Skin epidermis (tissue), 12 donors: ENCODE data around the gene AQP10.
"Not testable (repeated sequence)": the region's sequence is repeated elsewhere in the genome, so short reads cannot be mapped to it uniquely, and the experiment has no call there.

Experiments used
- H3K27ac ChIP-seq, 21 experiments: fragments of 200-600 bp; sonication (generic) in 11 of 21; one replicate each; pipeline ENCODE4 v1.5.0; 2020; ENCODE audit warnings: mild to moderate bottlenecking in 3 of 21, inconsistent platforms in 2 of 21, moderate library complexity in 2 of 21
- H3K4me3 ChIP-seq, 7 experiments: fragments of 200-600 bp; sonication (generic) in 2 of 7; one replicate each; pipeline ENCODE4 v1.5.0; 2020; ENCODE audit warnings: inconsistent platforms in 2 of 7, mild to moderate bottlenecking in 2 of 7, moderate library complexity in 1 of 7

AQP10 gene, protein sequence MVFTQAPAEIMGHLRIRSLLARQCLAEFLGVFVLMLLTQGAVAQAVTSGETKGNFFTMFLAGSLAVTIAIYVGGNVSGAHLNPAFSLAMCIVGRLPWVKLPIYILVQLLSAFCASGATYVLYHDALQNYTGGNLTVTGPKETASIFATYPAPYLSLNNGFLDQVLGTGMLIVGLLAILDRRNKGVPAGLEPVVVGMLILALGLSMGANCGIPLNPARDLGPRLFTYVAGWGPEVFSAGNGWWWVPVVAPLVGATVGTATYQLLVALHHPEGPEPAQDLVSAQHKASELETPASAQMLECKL

DNA sequence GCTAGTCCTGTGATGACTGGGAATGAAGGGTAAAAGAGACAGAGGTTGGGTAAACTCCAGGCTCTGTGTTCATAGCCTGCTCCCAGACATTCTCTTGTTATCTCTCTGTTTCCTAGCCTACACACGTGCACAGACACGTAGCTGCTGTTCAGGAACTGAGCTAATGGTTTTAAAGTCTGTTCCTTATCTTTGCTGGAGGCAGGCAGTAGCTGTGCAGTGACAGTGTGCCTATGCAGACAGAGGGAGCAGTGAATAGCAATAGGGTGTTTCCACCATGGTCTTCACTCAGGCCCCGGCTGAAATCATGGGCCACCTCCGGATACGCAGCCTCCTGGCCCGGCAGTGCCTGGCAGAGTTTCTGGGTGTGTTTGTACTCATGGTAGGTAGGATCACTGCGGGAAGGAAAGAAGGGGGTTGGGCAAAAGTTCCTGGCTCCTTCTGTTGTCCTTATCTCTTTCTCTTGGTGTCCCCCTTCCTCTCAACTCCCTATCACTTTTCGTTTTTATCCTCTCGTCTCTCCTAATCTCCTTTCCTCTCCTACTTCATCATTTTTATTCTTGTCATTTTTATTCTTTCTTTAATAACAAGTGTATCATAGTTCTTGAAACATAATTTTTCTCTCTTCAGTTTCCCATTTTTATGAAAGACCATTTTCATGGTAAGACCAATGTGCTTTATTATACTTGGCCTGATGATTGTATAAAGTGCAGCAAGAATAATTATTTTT, at the start of gene AQP10:
Gene AQP10 (plus strand): TSS at position 212 of the 727 bp plus-strand sequence. CDS start 63 bp downstream, at position 275.
- H3K27ac ChIP-seq, result peak within 1 kb of the TSS in 1 of 21 experiments; percentile 11
- H3K4me3 ChIP-seq, result no peak within 1 kb of the TSS

DNA sequence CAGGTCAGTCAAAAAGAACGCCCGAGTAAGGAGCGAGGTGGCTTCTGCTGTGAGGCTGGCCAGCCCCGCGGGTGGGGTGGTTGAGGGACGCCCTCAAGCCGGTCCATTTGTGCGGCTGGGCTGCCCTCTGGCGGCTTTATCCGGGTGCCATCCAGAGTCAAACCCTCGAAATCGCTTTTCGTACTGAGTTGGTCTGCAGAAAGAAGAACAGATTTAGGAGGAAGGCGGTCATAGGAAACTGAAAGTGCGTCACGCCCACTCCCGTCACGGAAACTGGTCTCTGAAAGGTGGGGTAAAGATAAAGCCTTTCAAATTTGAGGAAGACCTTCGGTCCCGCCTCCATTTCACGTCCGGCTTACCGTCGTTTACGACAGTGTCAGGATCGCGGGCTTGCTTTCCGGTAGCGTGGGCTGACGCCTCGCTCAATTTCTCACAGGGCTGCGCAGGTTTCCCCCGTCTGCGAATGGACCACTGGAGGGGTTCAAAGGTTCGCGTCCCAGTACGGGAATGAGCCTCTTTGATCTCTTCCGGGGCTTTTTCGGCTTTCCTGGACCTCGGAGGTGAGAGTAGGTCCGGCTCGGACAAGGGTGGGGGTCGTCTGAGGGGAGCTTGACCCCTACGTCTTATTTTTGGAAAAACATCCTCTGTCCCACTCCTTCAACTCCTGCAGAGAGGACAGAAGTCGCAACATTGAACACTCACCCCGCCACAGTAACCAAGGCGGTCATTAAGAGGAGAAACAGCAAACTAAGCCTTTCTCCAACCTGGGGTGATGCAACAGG, 48.5 kb upstream of the AQP10 start, which contains the start of gene HAX1:
Gene HAX1 (plus strand): TSS at position 413 of the 782 bp plus-strand sequence. CDS start 95 bp downstream, at position 508.
- peak within 1 kb of the TSS; percentile 23 to 95 (median 89) for H3K27ac ChIP-seq
- H3K4me3 ChIP-seq, result peak within 1 kb of the TSS; percentile 56 to 84 (median 73)

DNA sequence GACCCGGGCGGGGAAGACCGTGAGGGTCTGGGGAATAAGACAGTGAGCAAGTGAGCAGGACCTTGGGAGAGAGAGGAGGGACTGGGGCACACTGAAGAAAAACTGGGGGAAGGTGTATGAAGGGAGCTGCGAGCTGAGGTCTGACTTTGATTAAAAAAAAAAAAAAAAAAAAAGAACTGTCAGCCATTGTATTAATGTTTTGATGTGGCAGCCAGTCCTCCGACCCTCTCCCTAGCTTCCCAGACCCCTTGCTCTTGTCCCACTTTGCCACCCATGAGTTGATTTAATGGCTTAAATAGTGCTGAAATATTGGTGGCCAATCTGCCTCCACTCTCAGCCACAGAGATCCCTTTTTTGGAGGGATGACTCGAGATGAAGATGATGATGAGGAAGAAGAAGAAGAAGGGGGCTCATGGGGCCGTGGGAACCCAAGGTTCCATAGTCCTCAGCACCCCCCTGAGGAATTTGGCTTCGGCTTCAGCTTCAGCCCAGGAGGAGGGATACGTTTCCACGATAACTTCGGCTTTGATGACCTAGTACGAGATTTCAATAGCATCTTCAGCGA, 47.8 kb upstream of the AQP10 start:
- Histone ChIP-seq H3K27ac (peak overlapping the region; percentile 23 to 95 (median 89)), H3K4me3 (peak overlapping the region; percentile 56 to 84 (median 73))

DNA sequence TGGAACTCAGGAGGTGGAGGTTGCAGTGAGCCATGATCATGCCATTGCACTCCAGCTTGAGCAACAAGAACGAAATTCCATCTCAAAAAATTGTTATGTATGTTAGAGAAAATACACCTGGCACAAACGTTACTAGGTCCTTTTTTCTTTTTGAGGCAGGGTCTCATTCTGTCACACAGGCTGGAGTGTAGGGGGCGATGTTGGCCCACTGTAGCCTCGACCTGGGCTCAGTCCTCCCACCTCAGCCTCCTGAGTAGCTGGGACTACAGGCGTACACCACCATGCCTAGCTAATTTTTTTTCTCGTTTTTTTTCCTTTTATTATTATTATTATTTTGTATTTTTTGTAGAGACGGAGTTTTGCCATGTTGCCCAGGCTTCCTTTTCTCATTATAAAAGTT, 44.1 kb upstream of the AQP10 start:
- Histone ChIP-seq H3K4me3 (no peak overlapping the region), H3K27ac (no peak overlapping the region)

DNA sequence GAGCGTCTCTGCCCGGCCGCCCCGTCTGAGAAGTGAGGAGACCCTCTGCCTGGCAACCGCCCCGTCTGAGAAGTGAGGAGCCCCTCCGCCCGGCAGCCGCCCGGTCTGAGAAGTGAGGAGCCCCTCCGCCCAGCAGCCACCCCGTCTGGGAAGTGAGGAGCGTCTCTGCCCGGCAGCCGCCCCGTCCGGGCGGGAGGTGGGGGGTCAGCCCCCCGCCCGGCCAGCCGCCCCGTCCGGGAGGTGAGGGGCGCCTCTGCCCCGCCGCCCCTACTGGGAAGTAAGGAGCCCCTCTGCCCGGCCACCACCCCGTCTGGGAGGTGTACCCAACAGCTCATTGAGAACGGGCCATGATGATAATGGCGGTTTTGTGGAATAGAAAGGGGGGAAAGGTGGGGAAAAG, 33.3 kb upstream of the AQP10 start:
- not testable (repeated sequence) for H3K27ac ChIP-seq, H3K4me3 ChIP-seq

DNA sequence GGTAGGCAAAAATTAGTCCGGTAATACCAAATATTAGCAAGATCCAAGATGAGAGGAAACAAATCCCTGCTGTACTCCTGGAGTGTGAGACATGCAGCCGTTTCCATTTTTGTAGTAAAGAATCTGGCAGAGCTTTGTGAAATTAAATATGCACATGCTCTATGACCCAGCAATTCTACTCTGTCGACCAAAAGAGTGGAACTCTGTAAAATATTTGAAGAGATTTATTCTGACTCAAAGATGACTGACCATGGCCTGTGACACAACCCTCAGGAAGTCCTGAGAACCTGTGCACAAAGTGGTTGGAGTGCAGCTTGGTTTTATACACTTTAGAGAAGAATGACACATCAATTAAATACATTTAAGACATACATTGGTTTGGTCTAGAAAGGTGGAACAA, 32.2 kb upstream of the AQP10 start:
- no peak overlapping the region for H3K4me3 ChIP-seq
- H3K27ac ChIP-seq, result no peak overlapping the region

DNA sequence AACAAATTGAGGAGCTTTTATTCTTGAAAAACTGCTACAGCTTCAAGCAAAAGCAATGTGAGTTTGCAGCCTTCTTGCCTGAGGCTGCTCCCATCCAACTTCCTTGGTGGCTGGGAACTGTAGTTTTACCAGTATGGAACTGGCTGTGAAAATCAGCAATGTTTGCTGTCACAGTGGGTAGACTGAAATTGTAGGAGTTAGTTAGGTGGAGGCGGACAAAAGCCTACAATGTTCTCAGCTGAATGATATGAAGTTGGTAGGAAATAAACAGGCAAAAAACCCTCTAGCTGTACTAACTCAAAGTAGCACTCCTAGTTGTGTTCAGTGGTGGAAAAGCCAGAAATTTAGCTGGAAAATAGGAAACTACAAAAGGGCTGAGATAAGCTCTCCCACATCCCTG, 30.0 kb upstream of the AQP10 start:
- H3K27ac ChIP-seq, result no peak overlapping the region
- no peak overlapping the region for H3K4me3 ChIP-seq

DNA sequence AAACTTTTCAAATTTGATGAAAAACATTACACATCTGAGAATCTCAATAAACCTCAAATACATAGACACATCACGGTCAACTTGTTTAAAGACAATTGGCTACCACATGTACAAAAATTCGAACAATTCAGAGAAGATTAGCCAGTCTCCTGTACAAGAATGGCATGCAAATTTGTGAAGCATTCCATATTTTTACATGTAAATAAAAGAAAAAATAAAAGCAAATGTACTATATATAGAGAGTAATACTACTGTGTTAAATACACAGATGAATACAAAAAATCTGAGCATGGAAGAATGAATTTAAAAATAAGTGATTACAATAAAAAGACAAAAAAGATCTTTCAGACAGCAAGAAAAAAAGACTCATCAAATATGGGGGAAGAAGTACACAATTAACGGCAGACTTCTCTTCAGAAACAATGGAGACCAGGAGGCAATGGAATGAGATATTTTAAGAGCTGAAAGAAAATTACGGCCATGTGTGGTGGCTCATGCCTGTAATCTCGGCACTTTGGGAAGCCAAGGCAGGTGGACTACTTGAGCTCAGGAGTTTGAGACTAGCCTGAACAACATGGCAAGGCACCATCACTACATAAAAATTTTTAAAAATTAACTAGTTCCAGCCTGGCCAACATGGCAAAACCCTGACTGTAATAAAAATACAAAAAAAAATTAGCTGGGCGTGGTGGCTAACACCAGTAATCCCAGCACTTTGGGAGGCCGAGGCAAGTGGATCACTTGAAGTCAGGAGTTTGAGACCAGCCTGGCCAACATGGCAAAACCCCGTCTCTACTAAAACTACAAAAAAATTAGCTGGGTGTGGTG, 25.3 kb upstream of the AQP10 start:
- Histone ChIP-seq H3K4me3 (no peak overlapping the region), H3K27ac (no peak overlapping the region)

DNA sequence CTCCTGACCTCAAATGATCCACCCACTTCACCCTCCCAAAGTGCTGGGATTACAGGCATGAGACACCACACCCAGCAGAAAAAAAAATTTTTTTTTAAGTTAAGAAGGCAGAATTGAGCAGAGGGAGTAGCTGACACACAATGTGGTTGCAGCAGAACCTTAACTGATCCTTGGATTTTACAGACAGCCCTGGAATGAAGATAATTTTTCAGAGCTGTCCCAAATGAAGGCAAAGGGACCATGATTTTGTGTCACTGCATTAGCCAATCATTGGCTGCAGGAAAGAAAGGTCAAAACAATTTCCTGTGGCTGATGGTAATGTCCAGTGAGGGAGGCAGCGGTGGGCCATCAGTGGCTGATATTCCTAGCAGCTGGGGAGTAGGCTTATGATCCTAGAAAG, 19.3 kb upstream of the AQP10 start:
- Histone ChIP-seq H3K4me3 (no peak overlapping the region), H3K27ac (no peak overlapping the region)

DNA sequence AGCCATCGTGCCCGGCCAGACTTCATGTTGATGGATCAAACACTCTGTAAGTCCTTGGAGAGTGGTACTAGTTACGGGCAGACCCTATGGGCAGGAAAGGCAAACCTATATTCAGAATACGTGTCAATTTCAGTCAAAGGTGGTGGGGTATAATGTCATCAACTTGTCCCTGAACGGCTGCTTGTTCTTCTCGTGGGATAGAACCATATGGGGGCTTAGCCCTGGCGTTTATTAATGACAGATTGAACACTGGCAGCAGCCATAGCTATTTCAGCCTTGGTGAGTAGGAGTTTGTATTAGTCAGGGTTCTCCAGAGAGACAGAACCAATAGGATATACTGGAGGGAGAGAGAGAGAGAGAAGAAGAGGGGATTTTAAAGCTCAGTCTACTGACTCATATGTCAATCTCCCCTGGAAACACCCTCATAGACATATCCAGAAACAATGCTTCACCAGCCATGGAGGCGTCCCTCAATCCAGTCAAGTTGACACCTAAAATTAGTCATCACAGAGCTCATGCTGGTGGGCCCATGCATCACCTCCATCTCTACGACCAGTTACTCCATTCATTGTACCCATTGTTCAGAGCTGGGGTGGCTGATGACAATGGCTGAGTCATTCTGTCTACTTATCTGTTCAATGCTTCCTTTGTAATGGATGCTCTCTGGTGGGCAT, 16.1 kb upstream of the AQP10 start:
- Histone ChIP-seq H3K4me3 (no peak overlapping the region), H3K27ac (no peak overlapping the region)

DNA sequence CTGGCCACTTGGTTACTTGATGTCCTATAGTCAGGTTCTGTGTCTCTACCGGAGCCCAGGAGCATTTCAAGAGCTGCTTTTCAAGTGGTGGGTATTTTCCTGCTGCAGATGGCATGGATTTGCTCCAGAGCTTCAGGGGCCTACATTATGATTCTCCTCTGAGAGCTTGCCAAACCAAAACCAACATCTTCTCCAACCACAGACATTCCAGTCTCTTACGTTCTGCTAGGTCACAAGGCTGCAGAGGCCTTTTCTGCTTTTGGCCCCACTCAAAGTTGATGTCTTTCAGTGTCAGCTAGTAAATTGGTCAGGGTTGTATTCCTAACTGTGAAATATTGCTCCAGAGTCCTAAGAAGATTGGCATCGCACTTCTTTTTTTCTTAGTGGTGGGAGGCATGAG, 14.7 kb upstream of the AQP10 start:
- Histone ChIP-seq H3K4me3 (no peak overlapping the region), H3K27ac (no peak overlapping the region)

DNA sequence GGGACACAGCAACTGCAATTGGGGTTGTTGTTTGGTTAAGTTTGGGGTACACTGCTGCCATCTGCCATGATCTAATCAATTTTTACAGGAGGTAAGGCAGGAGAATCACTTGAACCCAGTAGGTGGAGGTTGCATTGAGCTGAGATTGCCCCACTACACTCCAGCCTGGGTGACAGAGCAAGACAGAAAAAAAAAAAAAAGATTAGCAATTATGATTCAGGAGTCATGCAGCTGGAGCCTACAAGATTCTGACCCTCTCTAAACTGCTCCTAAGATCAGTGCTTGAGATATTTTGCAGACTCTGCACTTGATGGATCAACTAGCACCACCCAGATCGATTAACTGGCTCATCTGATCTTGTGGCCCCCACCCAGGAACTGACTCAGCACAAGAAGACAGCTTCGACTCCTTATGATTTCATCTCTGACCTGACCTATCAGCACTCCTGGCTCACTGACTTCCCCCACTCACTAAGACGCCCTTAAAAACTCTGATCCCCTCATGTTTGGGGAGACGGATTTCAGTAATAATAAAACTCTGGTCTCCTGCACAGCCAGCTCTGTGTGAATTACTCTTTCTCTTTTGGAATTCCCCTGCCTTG, 13.1 kb upstream of the AQP10 start:
- H3K4me3 ChIP-seq, H3K27ac ChIP-seq: not testable (repeated sequence)

DNA sequence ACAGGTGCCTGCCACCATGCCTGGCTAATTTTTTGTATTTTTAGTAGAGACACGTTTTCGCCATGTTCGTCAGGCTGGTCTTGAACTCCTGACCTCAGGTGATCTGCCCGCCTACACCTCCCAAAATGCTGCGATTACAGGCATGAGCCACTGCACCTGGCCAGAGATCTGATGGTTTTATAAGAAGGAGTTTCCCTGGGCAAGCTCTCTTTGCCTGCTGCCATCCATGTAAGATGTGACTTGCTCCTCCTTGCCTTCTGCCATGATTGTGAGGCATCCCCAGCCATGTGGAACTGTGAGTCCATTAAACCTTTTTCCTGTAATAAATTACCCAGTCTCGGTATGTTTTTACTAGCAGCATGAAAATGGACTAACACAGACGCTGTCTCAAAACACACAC, 11.8 kb upstream of the AQP10 start:
- H3K27ac ChIP-seq, H3K4me3 ChIP-seq: not testable (repeated sequence)

DNA sequence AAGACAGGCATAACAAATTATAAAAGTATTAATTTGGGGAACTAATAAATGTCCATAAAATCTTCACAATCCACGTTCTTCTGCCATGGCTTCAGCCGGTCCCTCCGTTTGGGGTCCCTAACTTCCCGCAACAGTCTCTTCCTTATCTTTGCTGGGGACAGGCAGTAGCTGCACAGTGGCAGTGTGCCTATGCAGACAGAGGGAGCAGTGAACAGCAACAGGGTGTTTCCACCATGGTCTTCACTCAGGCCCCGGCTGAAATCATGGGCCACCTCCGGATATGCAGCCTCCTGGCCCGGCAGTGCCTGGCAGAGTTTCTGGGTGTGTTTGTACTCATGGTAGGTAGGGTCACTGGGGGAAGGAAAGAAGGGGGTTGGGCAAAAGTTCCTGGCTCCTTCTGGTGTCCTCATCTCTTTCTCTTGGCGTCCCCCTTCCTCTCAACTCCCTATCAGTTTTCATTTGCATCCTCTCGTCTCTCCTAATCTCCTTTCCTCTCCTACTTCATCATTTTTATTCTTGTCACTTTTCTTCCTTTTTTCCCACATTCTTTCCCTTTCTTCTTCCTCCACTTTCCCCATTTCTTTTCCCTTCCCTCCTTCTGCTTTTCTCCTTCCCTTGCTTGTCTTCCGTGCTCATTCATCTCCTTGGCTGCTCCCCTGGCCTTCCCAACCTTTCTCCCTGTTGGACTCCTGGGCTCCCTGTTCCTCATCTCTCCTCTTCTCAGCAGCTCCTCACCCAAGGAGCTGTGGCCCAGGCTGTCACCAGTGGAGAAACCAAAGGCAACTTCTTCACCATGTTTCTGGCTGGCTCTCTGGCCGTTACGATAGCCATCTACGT, 8.4 kb upstream of the AQP10 start:
- H3K27ac ChIP-seq, result not testable (repeated sequence)

DNA sequence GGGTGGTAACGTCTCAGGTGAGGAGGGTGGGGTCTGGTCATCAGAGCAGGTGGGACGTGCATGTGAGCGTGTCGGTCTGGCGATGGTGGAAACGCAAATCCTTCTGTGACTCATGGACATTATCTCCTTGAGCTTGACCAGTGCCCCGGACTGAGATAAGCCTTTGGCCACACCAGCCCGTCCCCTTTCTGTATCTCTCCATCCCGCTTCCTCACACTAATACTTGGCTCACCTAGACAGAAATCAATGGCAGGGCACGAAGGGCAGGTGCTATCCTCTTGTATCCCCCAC, 7.9 kb upstream of the AQP10 start:
- H3K27ac ChIP-seq, result no peak overlapping the region
- no peak overlapping the region for H3K4me3 ChIP-seq

More for the DNA sequence above, 8.4 kb upstream of the AQP10 start:
- H3K4me3 ChIP-seq, result not testable (repeated sequence)

DNA sequence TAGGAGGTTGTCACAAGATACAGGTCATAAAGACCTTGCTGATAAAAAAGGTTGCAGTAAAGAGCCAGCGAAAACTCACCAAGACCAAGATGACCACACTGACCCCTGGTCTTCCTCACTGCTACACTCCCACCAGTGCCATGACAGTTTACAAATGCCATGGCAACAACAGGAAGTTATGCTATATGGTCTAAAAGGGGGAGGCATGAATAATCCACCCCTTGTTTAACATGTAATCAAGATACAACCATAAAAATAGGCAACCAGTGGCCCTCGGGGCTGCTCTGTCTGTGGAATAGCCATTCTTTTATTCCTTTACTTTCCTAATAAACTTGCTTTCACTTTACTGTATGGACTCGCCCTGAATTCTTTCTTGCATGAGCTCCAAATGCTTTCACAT, 6.7 kb upstream of the AQP10 start:
- H3K4me3 ChIP-seq, H3K27ac ChIP-seq: not testable (repeated sequence)

DNA sequence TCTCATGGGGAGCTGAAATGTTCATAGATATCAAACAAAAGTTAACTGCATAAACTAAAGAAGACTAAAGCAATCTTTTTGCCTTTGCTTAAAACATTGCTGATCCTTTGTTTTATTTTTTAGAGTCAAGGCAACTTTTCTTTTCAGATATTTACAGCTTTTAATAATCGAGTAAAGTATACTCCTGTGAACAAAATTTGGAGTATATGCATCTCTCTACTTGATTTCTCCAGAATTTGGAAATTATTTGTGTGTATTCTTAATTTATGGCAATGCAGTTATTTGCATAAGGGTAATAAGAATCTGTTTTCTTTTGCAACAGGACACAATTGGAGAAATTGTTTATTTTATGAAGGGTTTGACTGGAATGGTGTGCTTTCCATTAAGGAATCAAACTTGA, 4.2 kb upstream of the AQP10 start:
- no peak overlapping the region for H3K27ac ChIP-seq
- no peak overlapping the region for H3K4me3 ChIP-seq

DNA sequence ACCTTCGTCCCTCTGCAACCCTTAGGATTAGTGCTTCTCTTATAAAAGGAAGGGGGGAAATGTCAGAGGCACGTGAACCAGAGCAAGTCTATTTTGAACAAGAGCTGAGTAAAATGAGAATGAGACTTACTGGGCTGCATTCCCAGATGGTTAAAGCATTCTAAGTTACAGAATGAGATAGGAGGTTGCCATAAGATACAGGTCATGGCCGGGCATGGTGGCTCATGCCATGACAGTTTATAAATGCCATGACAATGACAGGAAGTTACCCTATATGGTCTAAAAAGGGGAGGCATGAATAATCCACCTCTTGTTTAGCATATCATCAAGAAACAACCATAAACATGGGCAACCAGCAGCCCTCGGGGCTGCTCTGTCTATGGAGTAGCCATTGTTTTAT, 2.5 kb upstream of the AQP10 start:
- H3K27ac ChIP-seq, result no peak overlapping the region
- no peak overlapping the region for H3K4me3 ChIP-seq
